ENCODE measurements around the gene ERO1B. TPM values are rescaled to one million over a fixed set of nuclear protein-coding genes. Genes with fewer than 3 reads are reported as not detected.
"Not testable (repeated sequence)": the region's sequence is repeated elsewhere in the genome, so short reads cannot be mapped to it uniquely, and the experiment has no call there.

ERO1B gene, protein sequence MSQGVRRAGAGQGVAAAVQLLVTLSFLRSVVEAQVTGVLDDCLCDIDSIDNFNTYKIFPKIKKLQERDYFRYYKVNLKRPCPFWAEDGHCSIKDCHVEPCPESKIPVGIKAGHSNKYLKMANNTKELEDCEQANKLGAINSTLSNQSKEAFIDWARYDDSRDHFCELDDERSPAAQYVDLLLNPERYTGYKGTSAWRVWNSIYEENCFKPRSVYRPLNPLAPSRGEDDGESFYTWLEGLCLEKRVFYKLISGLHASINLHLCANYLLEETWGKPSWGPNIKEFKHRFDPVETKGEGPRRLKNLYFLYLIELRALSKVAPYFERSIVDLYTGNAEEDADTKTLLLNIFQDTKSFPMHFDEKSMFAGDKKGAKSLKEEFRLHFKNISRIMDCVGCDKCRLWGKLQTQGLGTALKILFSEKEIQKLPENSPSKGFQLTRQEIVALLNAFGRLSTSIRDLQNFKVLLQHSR
- 5.1 TPM for total RNA-seq

DNA sequence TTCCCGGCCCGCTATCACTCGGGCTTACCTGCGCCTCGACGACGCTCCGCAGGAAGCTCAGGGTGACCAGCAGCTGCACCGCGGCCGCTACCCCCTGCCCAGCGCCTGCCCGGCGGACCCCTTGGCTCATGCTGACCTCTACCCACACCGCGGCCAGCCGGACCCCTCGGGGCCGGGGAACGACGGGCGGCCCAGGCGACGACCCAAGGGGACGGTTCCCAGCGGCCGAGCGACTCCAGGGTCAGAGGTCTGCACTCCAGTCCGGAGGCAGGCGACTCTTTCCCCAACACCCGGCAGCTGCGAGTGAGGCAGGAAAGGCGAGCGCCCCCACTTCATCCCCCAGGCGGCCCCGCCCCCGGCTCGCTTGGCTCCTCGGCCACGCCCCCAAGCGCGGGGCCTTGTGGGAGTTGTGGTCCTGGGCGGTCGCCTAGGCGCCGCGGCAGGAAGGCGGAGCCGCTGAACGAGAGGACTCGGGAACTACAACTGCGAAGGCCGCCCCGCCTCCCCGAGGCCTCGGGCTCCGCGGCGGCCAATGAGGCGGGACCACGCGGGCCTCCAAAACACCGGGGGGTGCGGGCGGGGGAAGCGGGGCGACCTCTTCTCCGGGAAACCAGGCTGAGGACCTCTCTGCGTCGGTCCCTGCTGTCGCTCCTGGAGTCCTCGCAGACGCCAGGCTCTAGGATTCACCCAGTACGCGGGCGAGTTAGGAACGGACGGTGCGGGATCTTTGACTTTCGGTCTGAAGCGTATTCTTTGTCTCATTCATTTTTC is at the start of gene ERO1B:
Gene ERO1B (minus strand): TSS at position 305 of the 771 bp plus-strand sequence. CDS start 175 bp downstream, at position 130.
- intact Hi-C loops (cut with DNase I), result loop anchor here (2.0 to 5.0 kb wide), 5 partner anchors 217 to 777 kb away; partner anchors contain the start of genes B3GALNT2, HEATR1, MTR and NID1
- Histone ChIP-seq H3K4me1 (peaks cover 0 to 4% of the 10 kb centered on the region in 2 donors), H3K27ac (peak within 1 kb of the TSS; percentile 71 to 89), H3K9me3 (no peaks in the 10 kb centered on the region), H3K27me3 (no peaks in the 10 kb centered on the region), H3K4me3 (peak within 1 kb of the TSS; percentile 80 to 98), H3K36me3 (no peaks in the 10 kb centered on the region)
- TF ChIP-seq, protein P1, sequence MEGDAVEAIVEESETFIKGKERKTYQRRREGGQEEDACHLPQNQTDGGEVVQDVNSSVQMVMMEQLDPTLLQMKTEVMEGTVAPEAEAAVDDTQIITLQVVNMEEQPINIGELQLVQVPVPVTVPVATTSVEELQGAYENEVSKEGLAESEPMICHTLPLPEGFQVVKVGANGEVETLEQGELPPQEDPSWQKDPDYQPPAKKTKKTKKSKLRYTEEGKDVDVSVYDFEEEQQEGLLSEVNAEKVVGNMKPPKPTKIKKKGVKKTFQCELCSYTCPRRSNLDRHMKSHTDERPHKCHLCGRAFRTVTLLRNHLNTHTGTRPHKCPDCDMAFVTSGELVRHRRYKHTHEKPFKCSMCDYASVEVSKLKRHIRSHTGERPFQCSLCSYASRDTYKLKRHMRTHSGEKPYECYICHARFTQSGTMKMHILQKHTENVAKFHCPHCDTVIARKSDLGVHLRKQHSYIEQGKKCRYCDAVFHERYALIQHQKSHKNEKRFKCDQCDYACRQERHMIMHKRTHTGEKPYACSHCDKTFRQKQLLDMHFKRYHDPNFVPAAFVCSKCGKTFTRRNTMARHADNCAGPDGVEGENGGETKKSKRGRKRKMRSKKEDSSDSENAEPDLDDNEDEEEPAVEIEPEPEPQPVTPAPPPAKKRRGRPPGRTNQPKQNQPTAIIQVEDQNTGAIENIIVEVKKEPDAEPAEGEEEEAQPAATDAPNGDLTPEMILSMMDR (IDR thresholded peaks at IDR 0.05), result no peak
- peak; percentile 94 to 99 for DNase-seq (ENCODE audit: low spot score in 2 of 2)

DNA sequence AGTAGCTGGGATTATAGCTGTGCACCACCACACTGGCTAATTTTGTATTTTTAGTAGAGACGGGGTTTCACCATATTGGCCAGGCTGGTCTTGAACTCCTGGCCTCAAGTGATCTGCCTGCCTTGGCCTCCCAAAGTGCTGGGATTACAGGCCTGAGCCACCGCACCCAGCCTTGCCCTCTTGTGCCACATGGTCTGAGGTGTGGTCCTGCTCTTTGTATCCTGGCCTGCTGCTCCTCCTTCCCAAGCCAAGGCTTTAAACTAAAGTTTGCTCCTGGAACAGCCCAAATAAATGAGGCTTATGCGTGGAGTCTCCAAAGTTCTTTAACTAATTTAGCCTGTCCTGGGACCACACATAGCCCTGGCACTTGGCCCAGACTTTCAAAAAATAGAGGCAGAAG is 49.7 kb upstream of the ERO1B start:
- H3K36me3 ChIP-seq; H3K27ac ChIP-seq; intact Hi-C loops (cut with DNase I); DNase-seq (ENCODE audit: low spot score in 2 of 2); H3K27me3 ChIP-seq; H3K9me3 ChIP-seq; H3K4me1 ChIP-seq; H3K4me3 ChIP-seq: not testable (repeated sequence)

DNA sequence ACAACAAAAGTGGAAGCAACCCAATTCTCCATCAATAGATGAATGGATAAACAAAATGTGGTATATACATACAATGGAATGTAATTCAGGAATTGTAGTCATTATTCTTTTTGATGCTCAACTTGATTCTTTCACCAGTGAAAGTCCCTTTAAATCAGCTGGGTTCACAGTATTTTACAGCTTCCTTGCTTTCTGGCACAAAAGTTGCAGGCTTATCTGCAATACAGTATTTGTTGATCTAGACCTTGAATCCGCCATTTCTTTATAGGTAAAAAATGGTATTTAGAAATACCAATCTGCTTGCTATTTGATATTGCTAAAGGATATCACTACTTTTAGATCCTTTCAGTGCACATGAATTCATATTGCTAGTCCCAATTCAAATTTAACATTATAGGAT is 44.7 kb upstream of the ERO1B start:
- intact Hi-C loops (cut with DNase I), result no loop called here
- H3K36me3 ChIP-seq, result no peaks in the 10 kb centered on the region
- DNase-seq (ENCODE audit: low spot score in 2 of 2), result no peak
- H3K4me1 ChIP-seq, result no peaks in the 10 kb centered on the region
- TF ChIP-seq, protein P1 (IDR thresholded peaks at IDR 0.05), result no peak
- no peaks in the 10 kb centered on the region for H3K27me3 ChIP-seq
- peaks cover 9 to 23% of the 10 kb centered on the region in 2 donors for H3K9me3 ChIP-seq
- no peak overlapping the region for H3K27ac ChIP-seq
- H3K4me3 ChIP-seq, result no peak overlapping the region

DNA sequence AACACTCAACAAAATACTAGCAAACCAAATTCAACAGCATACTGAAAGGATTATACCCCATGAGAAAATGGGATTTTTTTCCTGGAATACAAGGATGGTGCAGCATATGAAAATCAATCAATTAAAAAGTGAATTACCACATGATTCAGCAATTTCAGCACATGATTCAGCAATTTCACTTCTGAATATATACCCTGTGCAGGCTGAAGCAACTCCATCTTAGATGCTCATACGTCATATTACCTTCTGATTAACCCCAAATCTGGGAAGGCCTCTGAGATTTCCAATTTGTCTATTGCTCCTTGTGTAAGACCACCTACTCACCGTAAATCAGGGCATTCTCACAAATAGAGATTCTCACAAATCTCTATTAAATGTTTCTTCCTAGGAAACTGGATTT is 43.8 kb upstream of the ERO1B start:
- no peaks in the 10 kb centered on the region for H3K36me3 ChIP-seq
- H3K9me3 ChIP-seq, result peaks cover 9 to 28% of the 10 kb centered on the region in 2 donors
- intact Hi-C loops (cut with DNase I), result no loop called here
- H3K27ac ChIP-seq, result no peak overlapping the region
- H3K27me3 ChIP-seq, result no peaks in the 10 kb centered on the region
- no peak overlapping the region for H3K4me3 ChIP-seq
- no peaks in the 10 kb centered on the region for H3K4me1 ChIP-seq
- DNase-seq (ENCODE audit: low spot score in 2 of 2), result no peak
- TF ChIP-seq, protein P1 (IDR thresholded peaks at IDR 0.05), result no peak

DNA sequence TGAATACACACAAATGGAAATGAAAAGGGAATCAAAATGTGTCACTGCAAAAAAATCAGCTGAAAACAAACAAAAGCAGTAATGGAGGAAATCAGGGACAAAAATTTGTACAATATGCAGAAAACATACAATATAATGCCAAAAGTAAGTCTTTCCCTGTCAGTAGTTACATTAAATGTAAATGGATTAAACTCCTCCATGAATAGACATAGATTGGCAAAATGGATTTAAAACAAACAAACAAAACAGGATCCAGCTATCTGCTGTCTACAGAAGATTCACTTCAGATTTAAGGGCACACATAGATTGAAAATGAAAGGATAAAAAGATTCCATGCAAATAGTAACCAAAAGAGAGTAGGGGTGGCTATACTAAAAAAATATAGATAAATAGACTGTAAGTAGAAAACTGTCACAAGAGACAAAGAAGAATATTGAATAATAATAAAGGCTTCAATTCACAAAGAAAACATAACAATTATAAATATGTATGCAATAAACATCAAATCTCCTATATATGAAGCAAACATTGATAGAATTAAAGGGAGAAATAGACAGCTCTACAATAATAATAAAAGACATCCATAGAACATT is 42.2 kb upstream of the ERO1B start:
- TF ChIP-seq, protein P1 (IDR thresholded peaks at IDR 0.05), result no peak
- Histone ChIP-seq H3K27ac (no peak overlapping the region), H3K4me3 (no peak overlapping the region), H3K9me3 (peaks cover 9 to 28% of the 10 kb centered on the region in 2 donors), H3K36me3 (no peaks in the 10 kb centered on the region), H3K27me3 (no peaks in the 10 kb centered on the region), H3K4me1 (no peaks in the 10 kb centered on the region)
- DNase-seq (ENCODE audit: low spot score in 2 of 2), result no peak
- intact Hi-C loops (cut with DNase I), result no loop called here

All from ascending aorta (tissue), 2 donors.